ENCODE results near the gene PSTPIP1. TPM values are rescaled to one million over a fixed set of nuclear protein-coding genes. Genes with fewer than 3 reads are reported as not detected.

PSTPIP1 gene
- total and polyA plus RNA-seq, 9 of the 15 experiments (the other 6 are each of a cell fraction or from before 2014, with no cell fraction given): not detected

- POLR2A ChIA-PET: interaction anchor here (1.0 to 1.5 kb wide), 2 partner anchors 16 to 692 kb away, joined by 4 read pairs; no protein-coding TSS in a partner anchor
- TF ChIP-seq, protein P1, sequence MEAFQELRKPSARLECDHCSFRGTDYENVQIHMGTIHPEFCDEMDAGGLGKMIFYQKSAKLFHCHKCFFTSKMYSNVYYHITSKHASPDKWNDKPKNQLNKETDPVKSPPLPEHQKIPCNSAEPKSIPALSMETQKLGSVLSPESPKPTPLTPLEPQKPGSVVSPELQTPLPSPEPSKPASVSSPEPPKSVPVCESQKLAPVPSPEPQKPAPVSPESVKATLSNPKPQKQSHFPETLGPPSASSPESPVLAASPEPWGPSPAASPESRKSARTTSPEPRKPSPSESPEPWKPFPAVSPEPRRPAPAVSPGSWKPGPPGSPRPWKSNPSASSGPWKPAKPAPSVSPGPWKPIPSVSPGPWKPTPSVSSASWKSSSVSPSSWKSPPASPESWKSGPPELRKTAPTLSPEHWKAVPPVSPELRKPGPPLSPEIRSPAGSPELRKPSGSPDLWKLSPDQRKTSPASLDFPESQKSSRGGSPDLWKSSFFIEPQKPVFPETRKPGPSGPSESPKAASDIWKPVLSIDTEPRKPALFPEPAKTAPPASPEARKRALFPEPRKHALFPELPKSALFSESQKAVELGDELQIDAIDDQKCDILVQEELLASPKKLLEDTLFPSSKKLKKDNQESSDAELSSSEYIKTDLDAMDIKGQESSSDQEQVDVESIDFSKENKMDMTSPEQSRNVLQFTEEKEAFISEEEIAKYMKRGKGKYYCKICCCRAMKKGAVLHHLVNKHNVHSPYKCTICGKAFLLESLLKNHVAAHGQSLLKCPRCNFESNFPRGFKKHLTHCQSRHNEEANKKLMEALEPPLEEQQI (IDR thresholded peaks at IDR 0.05): no peak
- TF ChIP-seq ZSCAN32 (CRISPR knock-in tag; IDR thresholded peaks at IDR 0.05) (no peak), ZBTB17 (CRISPR knock-in tag; IDR thresholded peaks at IDR 0.05) (no peak), ARID4B (CRISPR knock-in tag; IDR thresholded peaks at IDR 0.05) (no peak), POLR2B (IDR thresholded peaks at IDR 0.05; ENCODE audit: low read depth, partially characterized antibody) (no peak), ZHX1 (conservative IDR thresholded peaks at IDR 0.05; ENCODE audit: low read length) (no peak), NFATC3 (IDR thresholded peaks at IDR 0.05) (no peak), GMEB1 (CRISPR knock-in tag; IDR thresholded peaks at IDR 0.05) (no peak)
Observed at GRCh38 chr15:77022646-77023575, 28.0 kb downstream of the PSTPIP1 start.

More at GRCh38 chr15:77022646-77023575, 28.0 kb downstream of the PSTPIP1 start:
- no peaks in the 10 kb centered on the region for H3K36me3 ChIP-seq (ENCODE audit: control insufficient read depth, insufficient read depth, low read length)
- in situ Hi-C loops (cut with MboI): loop anchor here (10.0 kb wide), 1 partner anchor 482 kb away; no protein-coding TSS in a partner anchor
- FAIRE-seq (no peak), DNase-seq (ENCODE audit: extremely low read depth in 1 of 4, low spot score in 3 of 4) (no peak), ATAC-seq (no peak)
- H4K20me1 ChIP-seq (replicated peaks; ENCODE audit: control insufficient read depth, insufficient read depth, low read length): peaks cover 19% of the 10 kb centered on the region; the same call in 1 of the 2 replicates
- H2AFZ ChIP-seq (ENCODE audit: low read depth, low read length): no peak overlapping the region
- H3K4me1 ChIP-seq (replicated peaks in 1 of 2; ENCODE audit: control insufficient read depth in 2 of 2, insufficient read depth in 2 of 2, low read length in 2 of 2): peaks cover 0 to 17% of the 10 kb centered on the region in 2 experiments; a peak in 2 of 5 replicates
- intact Hi-C loops (cut with micrococcal nuclease): loop anchor here (5.0 to 10.0 kb wide), 4 partner anchors 84 to 472 kb away; no protein-coding TSS in a partner anchor
- H3K27me3 ChIP-seq (ENCODE audit: control insufficient read depth in 2 of 2, insufficient read depth in 2 of 2, low read length in 2 of 2): peaks cover 0 to 49% of the 10 kb centered on the region in 2 experiments; a peak in 3 of 5 replicates
- BruUV-seq (replicated peaks): no TSS peak
- WGBS (ENCODE audit: insufficient coverage, low coverage, missing lambda C conversion rate): 5% methylated on average over 14 of the region's 14 CpGs
- CTCF ChIA-PET (ENCODE audit: low intra/inter-chr PET ratio): interaction anchor here (0.6 kb wide), 1 partner anchor 853 kb away, joined by 3 read pairs; no protein-coding TSS in a partner anchor
- no peak overlapping the region for H3K4me2 ChIP-seq (ENCODE audit: insufficient read depth, low read length)
- no peak overlapping the region for H3K4me3 ChIP-seq
- H3K9ac ChIP-seq (ENCODE audit: insufficient read depth in 1 of 2, low read depth in 2 of 2, low read length in 2 of 2): no peak overlapping the region; a peak in 1 of 4 replicates
- no peaks in the 10 kb centered on the region for H3K9me3 ChIP-seq (replicated peaks; ENCODE audit: control insufficient read depth, insufficient read depth, low read depth, low read length)
- H3K27ac ChIP-seq (ENCODE audit: extremely low read depth, low read depth, low read length): no peak overlapping the region
- H3K9me1 ChIP-seq (ENCODE audit: control insufficient read depth, insufficient read depth, low read length): no peaks in the 10 kb centered on the region
- H3K79me2 ChIP-seq (ENCODE audit: control insufficient read depth, insufficient read depth, low read length): no peaks in the 10 kb centered on the region

Measured in K562 (cell line).